Measurements from ENCODE around the gene JMJD4.

JMJD4 gene

DNA sequence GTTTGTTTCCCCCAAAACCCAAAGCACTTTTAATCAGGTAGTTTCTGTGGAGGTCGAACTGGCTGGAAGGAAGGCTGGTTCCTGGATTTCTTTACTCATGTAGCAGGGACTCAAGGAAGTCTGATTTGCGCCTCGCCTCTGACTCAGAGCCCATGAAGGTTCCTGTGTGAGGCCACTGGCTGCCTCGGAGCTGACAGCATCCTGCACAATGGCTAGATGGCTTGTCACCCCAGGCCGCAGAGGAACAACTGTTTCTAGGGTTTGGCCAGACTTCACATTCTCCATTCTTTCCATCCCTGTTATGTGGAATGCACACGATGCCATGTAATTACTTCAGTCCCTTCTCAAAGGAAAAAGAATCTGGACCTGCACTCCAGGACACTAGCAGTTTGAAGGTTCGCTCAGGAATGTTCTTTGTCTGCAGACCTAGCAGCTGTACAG, 41.2 kb upstream of the JMJD4 start:
- H3K9ac ChIP-seq (ENCODE audit: low read length in 5 of 5) = no peak overlapping the region
- no peaks in the 10 kb centered on the region for H3K27me3 ChIP-seq (ENCODE audit: control insufficient read depth in 5 of 5, insufficient read depth in 4 of 5, low read length in 5 of 5)
- H3K9me3 ChIP-seq (ENCODE audit: control insufficient read depth in 5 of 5, low read length in 5 of 5) = no peaks in the 10 kb centered on the region
- peaks cover 0 to 60% (median 36%) of the 10 kb centered on the region in 5 donors for H3K36me3 ChIP-seq (ENCODE audit: control insufficient read depth in 5 of 5, insufficient read depth in 5 of 5, low read length in 5 of 5)
- H3K4me1 ChIP-seq (ENCODE audit: control insufficient read depth in 5 of 5, insufficient read depth in 5 of 5, low read length in 5 of 5) = peaks cover 0 to 11% (median 9%) of the 10 kb centered on the region in 5 donors
- no peak overlapping the region for H3K27ac ChIP-seq (ENCODE audit: low read depth, low read length)
- no peak overlapping the region for H3K4me3 ChIP-seq (ENCODE audit: low read depth in 1 of 5, low read length in 5 of 5)

GRCh38 chr1:227775841-227776240, 40.7 kb upstream of the JMJD4 start:
- no peak overlapping the region for H3K9ac ChIP-seq (ENCODE audit: low read length in 5 of 5)
- H3K27me3 ChIP-seq (ENCODE audit: control insufficient read depth in 5 of 5, insufficient read depth in 4 of 5, low read length in 5 of 5) = no peaks in the 10 kb centered on the region
- H3K4me3 ChIP-seq (ENCODE audit: low read depth in 1 of 5, low read length in 5 of 5) = no peak overlapping the region
- peaks cover 0 to 60% (median 31%) of the 10 kb centered on the region in 5 donors for H3K36me3 ChIP-seq (ENCODE audit: control insufficient read depth in 5 of 5, insufficient read depth in 5 of 5, low read length in 5 of 5)
- H3K4me1 ChIP-seq (ENCODE audit: control insufficient read depth in 5 of 5, insufficient read depth in 5 of 5, low read length in 5 of 5) = peaks cover 0 to 11% (median 9%) of the 10 kb centered on the region in 5 donors
- no peak overlapping the region for H3K27ac ChIP-seq (ENCODE audit: low read depth, low read length)
- no peaks in the 10 kb centered on the region for H3K9me3 ChIP-seq (ENCODE audit: control insufficient read depth in 5 of 5, low read length in 5 of 5)

GRCh38 chr1:227774821-227775661, 39.9 kb upstream of the JMJD4 start:
- no peaks in the 10 kb centered on the region for H3K9me3 ChIP-seq (ENCODE audit: control insufficient read depth in 5 of 5, low read length in 5 of 5)
- H3K36me3 ChIP-seq (ENCODE audit: control insufficient read depth in 5 of 5, insufficient read depth in 5 of 5, low read length in 5 of 5) = peaks cover 0 to 60% (median 27%) of the 10 kb centered on the region in 5 donors
- no peak overlapping the region for H3K4me3 ChIP-seq (ENCODE audit: low read depth in 1 of 5, low read length in 5 of 5)
- H3K27me3 ChIP-seq (ENCODE audit: control insufficient read depth in 5 of 5, insufficient read depth in 4 of 5, low read length in 5 of 5) = no peaks in the 10 kb centered on the region
- no peak overlapping the region for H3K27ac ChIP-seq (ENCODE audit: low read depth, low read length)
- H3K4me1 ChIP-seq (ENCODE audit: control insufficient read depth in 5 of 5, insufficient read depth in 5 of 5, low read length in 5 of 5) = peaks cover 0 to 11% (median 9%) of the 10 kb centered on the region in 5 donors
- H3K9ac ChIP-seq (ENCODE audit: low read length in 5 of 5) = no peak overlapping the region

- H3K4me1 ChIP-seq (ENCODE audit: control insufficient read depth in 5 of 5, insufficient read depth in 5 of 5, low read length in 5 of 5) = peaks cover 0 to 11% (median 9%) of the 10 kb centered on the region in 5 donors
- H3K36me3 ChIP-seq (ENCODE audit: control insufficient read depth in 5 of 5, insufficient read depth in 5 of 5, low read length in 5 of 5) = peaks cover 0 to 61% (median 34%) of the 10 kb centered on the region in 5 donors
- no peak overlapping the region for H3K27ac ChIP-seq (ENCODE audit: low read depth, low read length)
Observed at GRCh38 chr1:227774051-227774731, 39.1 kb upstream of the JMJD4 start.

GRCh38 chr1:227773558-227773957, 38.5 kb upstream of the JMJD4 start:
- Histone ChIP-seq H3K27ac (ENCODE audit: low read depth, low read length) (no peak overlapping the region), H3K27me3 (ENCODE audit: control insufficient read depth in 5 of 5, insufficient read depth in 4 of 5, low read length in 5 of 5) (no peaks in the 10 kb centered on the region), H3K4me1 (ENCODE audit: control insufficient read depth in 5 of 5, insufficient read depth in 5 of 5, low read length in 5 of 5) (peaks cover 0 to 9% (median 7%) of the 10 kb centered on the region in 5 donors), H3K9ac (ENCODE audit: low read length in 5 of 5) (no peak overlapping the region), H3K36me3 (ENCODE audit: control insufficient read depth in 5 of 5, insufficient read depth in 5 of 5, low read length in 5 of 5) (peaks cover 0 to 67% (median 40%) of the 10 kb centered on the region in 5 donors), H3K9me3 (ENCODE audit: control insufficient read depth in 5 of 5, low read length in 5 of 5) (no peaks in the 10 kb centered on the region), H3K4me3 (ENCODE audit: low read depth in 1 of 5, low read length in 5 of 5) (no peak overlapping the region)

More at GRCh38 chr1:227774051-227774731, 39.1 kb upstream of the JMJD4 start:
- Histone ChIP-seq H3K27me3 (ENCODE audit: control insufficient read depth in 5 of 5, insufficient read depth in 4 of 5, low read length in 5 of 5) (no peaks in the 10 kb centered on the region), H3K9me3 (ENCODE audit: control insufficient read depth in 5 of 5, low read length in 5 of 5) (no peaks in the 10 kb centered on the region), H3K4me3 (ENCODE audit: low read depth in 1 of 5, low read length in 5 of 5) (no peak overlapping the region), H3K9ac (ENCODE audit: low read length in 5 of 5) (no peak overlapping the region)

- Histone ChIP-seq H3K4me1 (ENCODE audit: control insufficient read depth in 5 of 5, insufficient read depth in 5 of 5, low read length in 5 of 5) (peaks cover 0 to 9% (median 7%) of the 10 kb centered on the region in 5 donors), H3K27me3 (ENCODE audit: control insufficient read depth in 5 of 5, insufficient read depth in 4 of 5, low read length in 5 of 5) (no peaks in the 10 kb centered on the region), H3K36me3 (ENCODE audit: control insufficient read depth in 5 of 5, insufficient read depth in 5 of 5, low read length in 5 of 5) (peaks cover 0 to 75% (median 57%) of the 10 kb centered on the region in 5 donors)
Observed at GRCh38 chr1:227771771-227772170, 36.7 kb upstream of the JMJD4 start.

DNA sequence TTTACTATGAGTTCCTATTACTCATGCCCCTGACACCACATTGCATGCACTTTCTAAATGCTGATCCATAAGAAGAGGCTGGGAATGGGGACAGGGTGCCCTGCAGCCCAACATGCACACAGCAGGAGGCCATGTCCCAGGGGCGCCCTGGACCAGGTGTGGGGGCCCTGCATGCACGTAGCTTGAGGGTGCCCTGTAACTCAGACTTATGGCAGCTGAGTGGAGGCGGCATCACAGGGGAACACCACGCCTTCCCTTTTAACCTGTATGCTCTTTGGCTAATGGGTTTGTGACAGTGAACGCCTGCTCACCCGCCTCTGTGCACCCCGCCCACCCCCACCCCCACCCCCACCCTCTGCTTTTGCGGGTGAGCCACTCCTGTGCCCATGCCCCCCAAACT, 36.2 kb upstream of the JMJD4 start:
- Histone ChIP-seq H3K4me1 (ENCODE audit: control insufficient read depth in 5 of 5, insufficient read depth in 5 of 5, low read length in 5 of 5) (peaks cover 0 to 9% (median 7%) of the 10 kb centered on the region in 5 donors), H3K36me3 (ENCODE audit: control insufficient read depth in 5 of 5, insufficient read depth in 5 of 5, low read length in 5 of 5) (peaks cover 0 to 74% (median 55%) of the 10 kb centered on the region in 5 donors), H3K9ac (ENCODE audit: low read length in 5 of 5) (no peak overlapping the region), H3K27me3 (ENCODE audit: control insufficient read depth in 5 of 5, insufficient read depth in 4 of 5, low read length in 5 of 5) (no peaks in the 10 kb centered on the region), H3K9me3 (ENCODE audit: control insufficient read depth in 5 of 5, low read length in 5 of 5) (no peaks in the 10 kb centered on the region), H3K4me3 (ENCODE audit: low read depth in 1 of 5, low read length in 5 of 5) (no peak overlapping the region), H3K27ac (ENCODE audit: low read depth, low read length) (no peak overlapping the region)

More at GRCh38 chr1:227771771-227772170, 36.7 kb upstream of the JMJD4 start:
- no peak overlapping the region for H3K4me3 ChIP-seq (ENCODE audit: low read depth in 1 of 5, low read length in 5 of 5)
- H3K27ac ChIP-seq (ENCODE audit: low read depth, low read length) = no peak overlapping the region
- no peaks in the 10 kb centered on the region for H3K9me3 ChIP-seq (ENCODE audit: control insufficient read depth in 5 of 5, low read length in 5 of 5)
- no peak overlapping the region for H3K9ac ChIP-seq (ENCODE audit: low read length in 5 of 5)

DNA sequence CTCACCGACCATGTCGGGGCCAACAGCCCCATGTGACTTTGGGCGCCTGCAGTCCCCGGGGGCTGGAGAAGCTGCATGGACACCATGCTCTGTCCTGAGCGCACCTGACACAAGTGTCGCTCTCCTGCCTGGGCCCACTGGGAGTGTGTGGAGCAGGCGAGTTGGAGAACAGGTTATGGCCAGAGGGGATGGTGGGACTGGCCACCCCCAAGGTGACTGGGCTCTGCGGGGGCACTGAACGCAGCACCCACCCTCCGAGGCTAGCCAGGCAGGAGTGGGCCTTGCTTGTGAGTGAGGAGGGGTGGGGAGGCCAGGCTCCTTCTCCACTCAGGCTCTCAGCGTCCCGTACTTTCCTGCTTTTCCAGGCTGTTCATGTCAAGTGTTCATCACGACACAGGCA, 35.7 kb upstream of the JMJD4 start:
- peaks cover 0 to 74% (median 50%) of the 10 kb centered on the region in 5 donors for H3K36me3 ChIP-seq (ENCODE audit: control insufficient read depth in 5 of 5, insufficient read depth in 5 of 5, low read length in 5 of 5)
- H3K9me3 ChIP-seq (ENCODE audit: control insufficient read depth in 5 of 5, low read length in 5 of 5) = no peaks in the 10 kb centered on the region
- no peak overlapping the region for H3K9ac ChIP-seq (ENCODE audit: low read length in 5 of 5)
- no peak overlapping the region for H3K27ac ChIP-seq (ENCODE audit: low read depth, low read length)
- no peak overlapping the region for H3K4me3 ChIP-seq (ENCODE audit: low read depth in 1 of 5, low read length in 5 of 5)
- H3K27me3 ChIP-seq (ENCODE audit: control insufficient read depth in 5 of 5, insufficient read depth in 4 of 5, low read length in 5 of 5) = no peaks in the 10 kb centered on the region
- peaks cover 0 to 9% (median 7%) of the 10 kb centered on the region in 5 donors for H3K4me1 ChIP-seq (ENCODE audit: control insufficient read depth in 5 of 5, insufficient read depth in 5 of 5, low read length in 5 of 5)

DNA sequence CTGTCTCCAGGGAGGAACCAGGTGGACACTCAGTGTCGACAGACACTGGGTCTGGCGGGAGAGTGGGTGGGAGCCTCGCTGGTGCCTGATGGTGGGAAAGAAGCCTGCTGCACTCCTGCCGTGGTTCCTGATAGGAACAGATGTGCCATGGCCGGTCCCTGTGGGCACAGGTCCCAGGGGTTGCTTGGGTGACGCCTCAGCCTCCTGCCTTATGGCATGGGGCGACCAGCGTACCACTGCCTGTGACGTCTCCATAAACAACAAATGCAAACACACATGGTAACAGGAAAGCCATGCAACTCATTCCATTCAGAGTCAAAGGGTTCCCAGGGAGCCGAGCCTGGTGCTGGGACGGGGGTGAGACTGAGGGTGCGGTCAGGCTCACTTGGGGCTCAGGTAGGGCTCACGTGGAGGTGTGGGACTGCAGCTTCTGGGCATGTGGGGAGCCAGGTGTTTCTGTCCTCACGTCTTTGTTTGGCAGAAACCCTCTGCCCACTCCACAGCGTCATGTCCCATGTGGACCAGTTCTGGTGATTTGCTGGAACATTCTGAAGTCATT, 34.9 kb upstream of the JMJD4 start:
- Histone ChIP-seq H3K4me3 (ENCODE audit: low read depth in 1 of 5, low read length in 5 of 5) (no peak overlapping the region), H3K9me3 (ENCODE audit: control insufficient read depth in 5 of 5, low read length in 5 of 5) (no peaks in the 10 kb centered on the region), H3K9ac (ENCODE audit: low read length in 5 of 5) (no peak overlapping the region), H3K27me3 (ENCODE audit: control insufficient read depth in 5 of 5, insufficient read depth in 4 of 5, low read length in 5 of 5) (no peaks in the 10 kb centered on the region), H3K27ac (ENCODE audit: low read depth, low read length) (no peak overlapping the region), H3K36me3 (ENCODE audit: control insufficient read depth in 5 of 5, insufficient read depth in 5 of 5, low read length in 5 of 5) (peaks cover 0 to 75% (median 52%) of the 10 kb centered on the region in 5 donors), H3K4me1 (ENCODE audit: control insufficient read depth in 5 of 5, insufficient read depth in 5 of 5, low read length in 5 of 5) (peaks cover 0 to 5% (median 2%) of the 10 kb centered on the region in 5 donors)

Measured in subcutaneous abdominal adipose tissue (tissue), 5 donors.